Hippocampal formation (tissue), 2 donors: ENCODE data around the gene TIMP2.
"Not testable (repeated sequence)": the region's sequence is repeated elsewhere in the genome, so short reads cannot be mapped to it uniquely, and the experiment has no call there.

Source experiments
- DNase-seq, 2 donors: peaks; one replicate each; lab custom pipeline; 2025; lab: John Stamatoyannopoulos, UW

TIMP2 gene, protein sequence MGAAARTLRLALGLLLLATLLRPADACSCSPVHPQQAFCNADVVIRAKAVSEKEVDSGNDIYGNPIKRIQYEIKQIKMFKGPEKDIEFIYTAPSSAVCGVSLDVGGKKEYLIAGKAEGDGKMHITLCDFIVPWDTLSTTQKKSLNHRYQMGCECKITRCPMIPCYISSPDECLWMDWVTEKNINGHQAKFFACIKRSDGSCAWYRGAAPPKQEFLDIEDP

DNA sequence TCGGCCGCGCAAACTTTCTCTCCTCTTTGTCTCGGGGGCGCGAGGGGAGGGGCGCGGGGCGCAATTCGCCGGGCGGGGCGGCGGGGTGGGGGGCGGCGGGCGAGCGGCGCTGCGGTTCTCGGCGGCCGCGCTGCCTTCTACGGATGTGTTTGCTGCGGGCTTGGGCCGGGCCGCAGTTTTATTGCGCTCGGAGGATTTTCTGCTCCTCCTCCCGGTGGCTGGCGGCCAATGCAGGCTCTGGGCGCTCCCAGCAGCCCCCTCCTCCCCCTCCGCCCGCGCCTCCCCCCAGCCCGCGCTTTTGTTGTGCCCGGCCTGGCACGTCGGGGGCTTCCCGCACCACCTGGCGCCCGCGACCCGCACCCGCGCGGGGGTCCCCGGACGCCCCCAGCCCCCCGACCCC is at the start of gene TIMP2:
TIMP2 (minus strand) TSS at position 154 of the 400 bp plus-strand sequence. CDS start 299 bp downstream, outside the sequence.
- DNase-seq: peak; percentile 75 to 81

DNA sequence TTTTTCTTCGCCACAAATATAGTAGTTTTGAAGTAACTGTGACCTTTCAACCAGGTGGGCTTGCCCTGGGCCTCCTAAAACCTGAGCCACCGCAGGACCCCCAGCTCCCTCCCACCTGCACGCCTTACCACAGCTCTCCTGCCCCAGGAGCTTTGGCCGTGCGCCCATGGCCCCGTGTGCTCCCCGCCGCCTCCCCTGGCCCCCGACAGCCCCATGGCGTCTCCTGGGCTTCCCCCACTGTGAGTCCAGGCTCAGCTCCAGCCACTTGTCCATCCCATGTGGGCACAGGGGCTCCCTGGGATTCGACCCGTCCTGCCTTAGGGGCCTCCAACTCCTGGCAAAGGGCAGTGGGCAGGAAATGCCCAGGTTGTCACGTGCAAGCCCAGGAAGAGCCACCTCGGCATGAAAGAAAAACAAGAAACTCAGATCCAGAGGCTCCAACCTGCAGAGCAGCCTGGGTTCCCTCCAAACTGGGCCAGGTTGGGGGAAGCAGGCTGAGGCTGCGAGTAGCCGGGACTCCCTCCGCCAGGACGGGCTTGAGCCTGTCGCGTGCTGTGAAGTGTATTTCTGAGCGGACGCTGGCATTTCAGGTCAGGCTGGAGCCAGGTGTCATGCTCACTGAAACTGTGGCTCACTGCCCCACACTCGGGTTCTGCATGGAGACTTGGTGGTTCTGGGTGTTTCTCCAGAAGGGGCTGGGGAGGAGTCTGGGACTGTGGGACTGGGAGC is 48.8 kb upstream of the TIMP2 start:
- no peak for DNase-seq

DNA sequence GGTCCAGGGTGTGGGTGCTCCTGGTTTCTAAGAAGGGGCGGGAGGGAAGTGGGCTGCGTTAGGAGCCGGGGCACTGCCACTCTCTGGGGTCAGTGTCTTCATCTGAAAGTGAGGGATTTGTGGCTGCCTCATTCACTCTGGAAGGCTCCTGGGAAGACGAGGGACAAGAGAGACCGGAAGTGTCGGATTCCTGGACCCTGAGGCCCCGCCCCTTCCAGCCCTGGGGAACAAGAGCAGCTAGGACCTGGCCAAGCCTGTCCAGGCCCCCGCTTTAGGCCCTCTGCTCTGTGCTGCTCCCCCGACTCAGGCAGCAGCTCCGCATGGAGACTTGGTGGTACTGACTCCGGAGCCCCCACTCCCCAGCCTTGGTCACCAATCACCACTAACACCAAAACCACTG is 48.0 kb upstream of the TIMP2 start:
- no peak for DNase-seq

DNA sequence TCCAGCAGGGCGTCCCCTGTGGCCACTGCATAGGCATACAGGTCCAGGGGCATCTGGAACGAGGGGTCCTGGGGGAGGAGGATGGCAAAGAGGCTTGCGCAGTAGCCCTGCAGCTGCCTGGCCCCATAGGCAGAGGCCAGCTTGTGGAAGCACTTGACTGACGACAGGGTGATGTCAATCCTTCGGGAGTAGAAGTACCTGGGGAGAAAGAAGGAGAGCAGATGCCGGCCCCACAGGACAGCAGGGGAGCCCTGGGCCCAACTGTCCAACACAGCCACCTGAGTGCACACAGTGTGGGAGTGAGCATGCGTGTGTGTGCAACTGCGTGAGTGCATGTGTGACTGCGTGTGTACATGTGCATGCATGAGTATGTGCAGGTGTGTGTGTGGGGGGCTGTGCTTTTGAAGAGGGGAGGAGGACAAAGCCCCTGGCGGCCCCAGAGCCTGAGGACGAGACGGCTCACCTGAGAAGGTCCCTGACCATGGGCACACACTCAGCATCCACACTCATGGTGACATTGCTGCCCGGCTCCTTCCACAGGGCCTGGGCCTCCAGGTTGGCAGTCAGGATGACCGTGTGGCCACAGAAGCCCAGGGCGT is 47.4 kb upstream of the TIMP2 start:
- no peak for DNase-seq

DNA sequence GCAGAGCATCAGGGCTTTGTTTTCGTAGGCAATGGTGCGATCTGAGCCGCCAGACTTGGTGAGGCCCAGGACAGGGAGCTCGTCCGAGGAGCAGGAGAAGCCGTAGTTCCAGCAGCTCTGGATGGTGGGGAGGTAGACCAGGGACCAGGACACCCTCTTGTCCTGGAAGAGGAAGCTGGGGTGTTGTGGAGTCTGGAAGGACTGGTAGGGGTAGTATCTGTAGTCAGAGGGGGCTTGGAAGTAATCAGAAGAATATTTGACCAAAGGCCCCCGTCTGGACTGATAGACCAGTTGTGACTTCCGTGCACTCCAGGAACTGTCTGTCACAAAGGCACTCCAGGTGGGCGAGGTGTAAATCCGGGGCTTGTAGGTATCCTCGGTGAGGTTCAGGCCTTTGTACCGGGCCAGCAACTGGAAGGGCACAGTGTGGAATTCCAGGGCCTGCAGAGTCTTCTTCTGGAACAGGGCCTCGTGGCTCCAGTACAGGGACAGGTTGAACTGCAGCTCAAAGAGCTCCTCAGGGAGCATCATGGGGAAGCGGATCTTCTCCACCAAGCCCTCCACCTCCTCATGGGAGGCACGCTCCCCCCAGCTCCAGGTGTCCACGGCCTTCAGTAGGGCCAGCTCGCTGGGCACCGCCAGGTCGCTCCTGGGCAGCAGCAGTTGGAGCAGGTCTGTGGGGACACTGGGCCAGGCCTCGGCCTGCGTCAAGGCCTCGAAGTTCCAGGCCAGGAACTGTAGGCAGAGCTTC is 46.7 kb upstream of the TIMP2 start:
- DNase-seq: no peak

DNA sequence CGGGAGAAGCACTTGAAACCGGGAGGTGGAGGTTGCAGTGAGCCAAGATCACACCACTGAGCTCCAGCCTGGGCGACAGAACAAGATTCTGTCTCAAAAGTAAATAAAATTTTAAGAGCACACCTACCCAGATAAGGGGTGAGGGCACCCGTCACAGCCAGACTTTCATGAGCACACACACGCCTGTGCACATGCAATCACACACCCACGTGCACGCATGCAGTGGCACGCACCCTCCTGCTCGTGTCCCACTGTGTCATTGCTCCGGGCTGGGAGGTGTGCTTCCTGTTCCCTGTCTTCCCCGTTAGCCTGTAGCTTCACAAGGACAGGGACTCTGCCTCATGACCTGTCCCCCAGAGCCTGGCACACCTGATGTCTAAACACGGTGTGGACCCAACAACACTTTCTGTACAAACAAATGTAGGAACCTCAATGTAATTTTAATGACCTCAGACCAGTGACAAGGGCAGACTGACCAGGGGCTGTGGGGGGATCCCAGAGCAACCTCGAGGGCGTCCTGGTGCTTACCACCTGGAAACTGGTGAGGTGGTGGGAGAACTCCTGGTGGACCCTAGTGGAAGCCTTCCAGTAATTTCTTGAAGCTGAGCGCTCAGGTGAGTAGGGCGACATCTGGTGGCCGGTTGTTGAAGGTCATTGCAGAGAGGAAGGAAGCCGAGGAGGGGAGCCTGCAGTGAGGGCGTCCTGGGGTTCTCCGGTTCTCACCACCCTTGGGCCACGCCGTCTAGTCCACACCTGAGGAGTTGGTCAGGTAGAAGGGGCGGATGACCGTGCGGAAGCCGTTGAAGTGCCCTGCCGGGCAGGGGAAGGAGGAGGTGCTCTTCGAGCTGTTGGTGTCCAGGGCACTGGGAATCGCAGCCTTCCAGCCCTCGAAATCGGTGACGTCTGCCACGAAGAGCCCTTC is 45.9 kb upstream of the TIMP2 start:
- DNase-seq: peak; percentile 47 to 69

DNA sequence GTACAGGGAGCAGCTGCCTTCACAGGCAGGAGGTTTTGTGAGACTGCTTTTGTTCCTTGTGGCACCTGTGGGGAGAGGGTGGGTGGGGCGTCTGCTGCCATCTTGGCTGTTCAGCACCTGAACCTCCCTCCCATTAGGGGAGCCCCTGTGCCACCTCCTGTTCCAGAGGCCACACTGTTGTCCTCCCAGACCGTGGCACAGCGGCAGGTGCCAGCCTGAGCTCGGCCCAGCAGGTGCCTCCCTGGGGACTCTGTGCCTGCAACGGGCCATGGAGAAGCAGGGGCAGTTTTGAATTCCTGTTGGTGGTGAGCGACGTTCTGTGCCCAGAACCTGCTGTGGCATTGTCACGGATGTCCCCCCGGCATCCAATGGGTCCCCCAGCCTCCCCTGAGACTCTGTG is 44.7 kb upstream of the TIMP2 start:
- DNase-seq: no peak

DNA sequence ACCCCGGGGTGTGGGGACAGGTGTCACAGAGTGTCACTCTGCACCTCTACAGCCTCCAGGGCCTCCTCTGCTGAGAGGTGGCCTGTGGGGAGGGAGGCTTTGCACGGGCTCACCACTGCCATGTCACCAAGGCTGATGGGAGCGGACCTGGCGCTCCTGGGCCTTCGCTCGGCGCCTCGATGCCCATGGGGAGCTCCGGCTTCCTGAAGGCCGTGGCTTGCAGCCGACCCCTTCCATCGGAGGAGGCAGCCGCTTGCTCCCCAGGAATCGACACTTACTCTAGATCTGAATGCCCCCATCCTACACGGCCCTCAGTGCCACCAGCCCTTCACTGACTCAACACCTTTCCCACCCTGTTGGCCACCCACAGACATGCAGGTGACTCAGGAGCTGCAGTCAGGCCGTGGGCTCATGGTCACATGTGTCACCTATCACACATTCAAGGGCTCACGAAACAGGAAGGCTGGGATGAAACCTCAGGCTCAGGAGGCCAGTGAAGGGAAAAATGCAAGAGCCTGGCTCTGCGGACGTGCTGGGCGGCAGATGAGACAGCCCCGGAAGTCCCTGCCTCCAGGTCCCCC is 42.7 kb upstream of the TIMP2 start:
- DNase-seq: no peak

DNA sequence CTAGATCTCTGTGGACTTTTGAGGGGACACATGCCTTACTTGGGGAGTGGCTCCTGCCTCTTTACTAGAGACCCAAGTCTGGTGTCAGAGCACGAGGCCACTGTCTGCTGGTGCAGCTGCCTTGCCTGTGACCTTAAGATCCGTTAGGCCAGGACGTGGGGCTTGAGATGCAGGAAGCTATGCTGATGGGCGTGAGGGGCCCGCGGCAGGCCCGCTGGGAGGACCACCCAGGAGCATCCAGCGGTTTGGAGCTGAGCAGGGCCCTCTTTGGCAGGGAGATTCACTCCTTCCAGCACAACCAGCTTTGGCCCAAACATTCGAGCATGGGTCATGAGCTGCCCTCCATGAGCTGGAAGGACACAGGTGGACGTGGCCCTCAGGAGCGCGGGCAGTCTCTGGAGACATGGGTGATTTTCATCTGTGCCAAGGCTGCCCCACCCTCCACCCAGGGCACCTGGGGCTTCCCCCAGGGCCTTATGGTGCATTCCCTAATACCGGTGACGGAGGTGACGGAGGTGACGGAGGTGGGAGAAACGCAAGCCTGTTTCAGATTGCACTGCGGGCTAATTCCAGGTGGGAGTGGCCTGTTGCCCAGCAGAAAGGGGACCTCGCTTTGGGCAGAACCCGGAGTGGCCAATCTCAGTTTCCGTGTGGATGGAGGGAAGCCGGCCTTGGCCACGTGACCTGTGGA is 41.9 kb upstream of the TIMP2 start:
- DNase-seq: no peak

DNA sequence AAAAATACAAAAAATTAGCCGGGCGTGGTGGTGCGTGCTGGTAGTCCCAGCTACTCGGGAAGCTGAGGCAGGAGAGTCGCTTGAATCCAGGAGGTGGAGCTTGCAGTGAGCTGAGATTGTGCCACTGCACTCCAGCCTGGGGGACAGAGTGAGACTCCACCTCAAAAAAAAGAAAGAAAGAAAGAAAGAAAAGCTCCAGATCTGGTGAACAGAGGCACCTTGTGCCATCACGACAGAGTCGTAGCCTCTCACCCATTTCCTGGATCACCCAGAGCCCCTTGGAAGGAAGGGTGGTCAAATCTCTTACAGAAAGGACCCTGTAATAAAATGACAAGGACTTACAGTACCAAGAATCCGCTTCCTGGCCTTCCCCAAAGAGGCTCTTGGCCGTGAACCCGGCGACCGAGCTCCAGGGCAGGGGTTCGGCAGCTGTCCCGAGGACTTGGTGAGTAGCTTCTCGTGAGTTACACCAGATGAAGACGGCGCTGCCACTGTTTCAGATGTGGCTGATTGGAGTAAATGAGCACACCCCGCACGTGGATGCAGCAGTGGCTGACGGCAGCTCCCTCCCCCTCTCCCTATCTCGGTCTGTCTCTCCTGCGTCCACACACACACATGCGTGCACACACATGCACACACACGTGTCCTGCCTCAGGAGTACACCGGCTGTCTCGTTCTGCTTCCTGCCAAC is 41.1 kb upstream of the TIMP2 start:
- DNase-seq: no peak

DNA sequence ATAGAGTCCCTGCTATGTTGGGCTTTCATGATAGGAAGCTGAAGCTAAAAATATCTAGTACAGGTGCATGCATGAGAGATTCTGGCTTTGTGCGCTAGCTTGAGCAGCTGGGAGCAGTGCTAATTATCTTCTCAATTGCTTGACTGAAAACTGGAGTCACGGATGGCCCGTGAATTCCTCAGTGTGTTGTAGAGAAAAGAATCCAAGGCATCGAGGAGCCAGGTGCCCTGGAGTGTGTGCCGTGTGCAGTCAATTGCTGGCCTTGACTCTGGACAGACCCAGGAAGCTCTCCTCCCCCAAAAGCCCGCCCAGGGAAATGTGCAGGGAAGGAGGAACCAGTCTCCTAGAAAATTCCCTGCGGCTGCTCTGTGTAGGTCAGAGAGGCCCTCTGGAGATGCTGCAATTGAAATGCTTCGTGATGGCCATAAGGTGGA is 40.3 kb upstream of the TIMP2 start:
- no peak for DNase-seq

DNA sequence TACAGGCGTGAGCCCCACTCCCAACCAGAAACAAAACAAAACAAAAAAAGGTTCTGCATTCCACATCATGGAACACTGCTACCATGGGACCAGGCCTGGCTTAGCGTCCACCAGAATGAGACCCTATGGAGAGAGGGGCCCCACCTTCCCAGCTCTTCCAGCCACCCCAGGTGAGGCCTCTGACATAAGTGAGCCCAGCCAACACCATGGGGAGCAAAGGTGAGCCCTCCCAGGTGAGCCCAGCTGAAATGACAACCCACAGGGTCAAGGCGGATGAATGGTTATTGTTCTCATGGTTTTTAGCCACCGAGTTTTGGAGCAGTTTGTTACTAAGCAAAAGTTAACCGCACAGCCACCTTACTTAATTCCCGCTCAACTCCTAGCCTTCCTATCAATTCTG is 38.2 kb upstream of the TIMP2 start:
- DNase-seq: no peak

DNA sequence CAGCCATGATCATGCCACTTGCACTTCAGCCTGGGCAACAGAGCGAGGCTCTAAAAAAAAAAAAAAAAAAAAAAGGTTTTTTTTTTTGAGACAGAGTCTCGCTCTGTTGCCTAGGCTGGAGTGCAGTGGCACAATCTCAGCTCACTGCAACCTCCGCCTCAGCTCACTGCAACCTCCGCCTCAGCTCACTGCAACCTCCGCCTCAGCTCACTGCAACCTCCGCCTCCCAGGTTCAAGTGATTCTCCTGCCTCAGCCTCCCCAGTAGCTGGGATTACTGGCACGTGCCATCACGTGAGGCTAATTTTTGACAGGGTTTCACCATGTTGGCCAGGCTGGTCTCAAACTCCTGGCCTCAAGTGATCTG is 37.8 kb upstream of the TIMP2 start:
- not testable (repeated sequence) for DNase-seq

DNA sequence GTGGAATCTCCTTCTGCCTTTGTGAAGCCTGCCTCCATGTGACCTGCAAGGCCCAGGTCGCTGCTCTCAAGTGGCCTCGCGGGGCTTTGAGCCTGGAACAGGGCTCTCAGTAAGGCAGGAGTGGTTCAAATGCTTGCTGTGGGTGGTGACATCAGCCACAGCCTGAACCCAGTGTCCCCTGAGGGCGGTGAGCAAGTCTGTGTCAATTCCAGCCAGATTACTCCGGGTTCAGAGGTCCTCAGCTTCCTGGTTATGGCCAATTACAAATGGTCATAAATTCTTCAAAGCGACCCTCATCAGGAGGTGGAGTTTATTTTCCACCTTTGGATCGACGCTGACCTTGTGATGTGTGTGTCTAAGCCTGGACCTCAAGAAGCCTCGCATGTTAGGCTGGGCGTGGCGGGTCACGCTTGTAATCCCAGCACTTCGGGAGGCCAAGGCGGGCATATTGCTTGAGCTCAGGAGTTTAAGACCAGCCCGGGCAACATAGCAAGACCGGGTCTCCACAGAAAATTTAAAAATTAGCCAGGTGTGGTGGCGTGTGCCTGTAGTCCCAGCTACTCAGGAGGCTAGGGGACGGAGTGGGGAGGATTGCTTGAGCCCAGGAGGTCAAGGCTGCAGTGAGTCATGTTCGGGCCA is 37.3 kb upstream of the TIMP2 start:
- DNase-seq: no peak

DNA sequence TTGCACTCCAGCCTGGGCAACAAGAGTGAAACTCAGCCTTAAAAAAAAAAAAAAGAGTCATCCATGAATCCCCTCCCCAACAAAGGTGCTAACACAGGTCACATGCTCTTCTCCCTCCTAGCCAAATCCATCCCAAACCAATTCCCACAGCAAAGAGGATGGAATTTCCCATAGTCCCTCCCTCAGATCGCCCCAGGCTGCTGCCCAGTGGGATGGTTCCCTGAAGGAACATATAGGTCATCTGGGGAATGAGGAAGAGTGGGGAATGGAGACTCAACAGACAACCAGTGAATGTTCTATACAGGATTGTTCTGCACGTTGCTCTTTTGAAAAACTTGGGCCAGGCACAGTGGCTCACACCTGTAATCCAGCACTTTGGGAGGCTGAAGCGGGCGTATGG is 36.4 kb upstream of the TIMP2 start:
- DNase-seq: no peak

DNA sequence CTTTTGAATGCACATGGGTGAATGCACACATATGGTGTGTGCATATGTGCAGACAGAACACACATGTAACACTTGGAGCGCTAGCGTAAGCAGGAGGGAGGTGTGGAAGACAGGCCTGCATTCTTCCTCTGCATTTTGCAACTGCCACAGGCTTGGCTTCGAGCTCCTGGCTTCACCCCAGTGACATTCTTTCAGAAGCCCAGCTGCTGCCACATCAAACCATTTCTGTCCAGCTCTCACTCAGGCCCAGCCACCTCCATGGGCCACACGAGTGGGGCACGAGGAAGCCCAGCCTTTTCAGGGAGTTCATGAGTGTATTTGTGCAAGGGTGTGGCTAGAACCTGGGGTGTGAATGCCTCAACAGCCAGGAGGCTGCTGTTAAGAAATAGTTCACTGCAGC is 35.7 kb upstream of the TIMP2 start:
- DNase-seq: no peak

DNA sequence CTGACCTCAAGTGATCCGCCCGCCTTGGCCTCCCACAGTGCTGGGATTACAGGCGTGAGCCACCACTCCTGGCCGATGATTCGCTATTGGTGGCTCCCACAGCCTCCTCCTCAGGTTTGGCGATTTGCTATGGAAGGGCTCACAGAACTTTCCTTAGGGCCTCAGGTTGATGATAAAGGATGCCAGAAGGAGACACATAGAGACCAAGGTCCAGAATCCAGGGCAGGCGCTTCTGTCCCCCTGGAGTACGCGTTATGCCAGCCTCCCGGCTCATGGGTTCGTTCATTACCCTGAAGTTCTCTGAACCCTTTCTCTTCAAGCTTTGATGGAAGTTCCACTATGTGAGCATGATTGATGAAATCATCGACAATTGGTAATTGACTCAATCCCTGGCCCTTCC is 34.6 kb upstream of the TIMP2 start:
- DNase-seq: no peak

DNA sequence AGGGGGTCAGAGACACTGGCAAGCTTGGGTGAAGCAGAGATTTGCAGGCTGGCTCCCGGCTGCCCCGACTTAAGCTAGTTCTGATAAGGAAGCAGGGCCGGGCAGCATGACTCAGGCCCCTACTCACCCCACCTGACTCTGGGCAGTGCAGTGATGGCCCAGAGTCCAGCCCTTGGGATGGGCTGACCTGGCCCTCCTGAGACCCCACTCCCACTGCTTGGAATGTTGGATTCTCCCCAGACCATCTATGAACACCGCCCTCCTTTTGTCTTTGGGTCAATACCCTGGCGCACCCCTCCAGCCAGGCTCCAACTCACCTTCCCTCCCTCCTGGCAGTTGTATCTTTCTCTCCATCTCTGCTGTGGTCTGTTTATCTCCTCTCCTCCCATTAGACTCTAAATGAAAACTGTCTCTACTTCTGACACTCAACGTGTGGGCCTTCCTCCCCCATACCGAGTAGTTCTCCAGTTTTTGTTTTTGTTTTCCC is 33.5 kb upstream of the TIMP2 start:
- DNase-seq: no peak

DNA sequence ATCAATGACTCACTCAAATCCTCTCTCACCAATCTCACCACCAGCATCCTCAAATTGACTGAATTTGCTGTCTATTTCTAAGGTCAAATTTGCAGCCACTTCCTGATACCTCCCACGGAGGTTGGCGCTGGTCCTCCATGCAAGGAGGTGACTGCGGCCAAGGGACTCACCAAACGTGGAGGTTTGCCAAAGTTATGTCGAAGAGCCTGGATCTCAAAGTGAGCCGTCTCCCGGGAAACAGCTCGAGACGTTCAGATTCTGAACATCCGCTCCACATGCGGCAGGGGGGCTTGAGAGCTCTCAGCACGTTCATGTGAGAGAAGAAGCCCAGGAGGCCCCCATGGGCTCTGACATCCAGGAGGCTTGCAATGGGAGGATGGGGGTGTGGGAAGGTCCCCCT is 31.9 kb upstream of the TIMP2 start:
- DNase-seq: no peak
